ENCODE measurements around the gene PGM2L1.

Gene PGM2L1

GRCh38 chr11:74446532-74446938 is 48.3 kb upstream of the PGM2L1 start:
- no peak overlapping the region for H3K4me3 ChIP-seq (ENCODE audit: low read depth, low read length)
- TF ChIP-seq ELK4 (IDR thresholded peaks at IDR 0.05; ENCODE audit: borderline replicate concordance, low read depth, low read length) (no peak), ZNF19 (tag by site-specific recombination; IDR thresholded peaks at IDR 0.05; ENCODE audit: low read depth) (no peak), ZNF23 (tag by site-specific recombination; IDR thresholded peaks at IDR 0.05; ENCODE audit: borderline replicate concordance) (no peak), ZNF660 (tag by site-specific recombination; IDR thresholded peaks at IDR 0.05) (no peak), ZFP69B (tag by site-specific recombination; IDR thresholded peaks at IDR 0.05) (no peak), HOXA7 (CRISPR knock-in tag; IDR thresholded peaks at IDR 0.05; ENCODE audit: borderline replicate concordance) (no peak)
- CTCF ChIA-PET, result interaction anchor here (0.7 to 13.1 kb wide), 4 partner anchors 14 to 190 kb away, joined by 3 to 221 read pairs (median 103); no protein-coding TSS in a partner anchor
- H3K36me3 ChIP-seq (ENCODE audit: control insufficient read depth in 2 of 2, insufficient read depth in 1 of 2, low read length in 2 of 2), result no peaks in the 10 kb centered on the region
- POLR2A ChIA-PET, result no interaction called here
- H3K27ac ChIP-seq (ENCODE audit: extremely low read depth, low read depth, low read length), result no peak overlapping the region
- H3K9me3 ChIP-seq (ENCODE audit: control insufficient read depth, insufficient read depth, low read depth, low read length), result no peaks in the 10 kb centered on the region
- peaks cover 3% of the 10 kb centered on the region; the same call in 1 of the 2 replicates for H3K4me1 ChIP-seq (ENCODE audit: control insufficient read depth, insufficient read depth, low read length)

DNA sequence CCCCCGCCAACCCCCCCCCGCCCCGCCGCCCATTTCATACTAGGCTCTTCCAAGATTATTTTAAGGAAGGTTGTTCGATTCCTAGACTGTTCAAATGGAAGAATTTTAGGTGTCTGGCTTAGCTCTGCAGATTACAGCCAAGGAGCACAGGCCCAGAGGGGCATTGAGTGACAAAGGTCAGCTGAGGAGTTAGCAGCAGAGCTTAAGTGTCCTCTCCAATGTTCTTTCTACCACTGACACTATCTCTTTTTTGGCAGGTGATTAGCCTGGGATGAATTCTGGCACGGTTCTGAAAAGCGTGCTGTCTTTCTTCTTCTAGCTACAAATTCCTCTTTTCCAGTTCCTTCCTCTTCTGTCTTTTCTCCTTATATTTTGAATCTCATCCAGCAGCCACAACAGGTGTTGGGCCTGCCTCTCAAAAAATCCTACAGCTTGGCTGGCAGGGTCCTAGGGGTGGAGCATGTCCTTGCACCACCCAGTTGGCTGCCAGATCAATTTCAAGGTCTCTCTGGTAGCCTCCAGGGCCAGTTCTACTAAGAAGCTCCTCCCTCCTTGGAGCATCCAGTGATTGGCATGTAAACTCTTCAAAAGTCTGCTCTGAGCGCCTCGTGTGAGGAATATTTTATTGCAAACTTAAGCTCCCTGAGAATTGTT is 46.1 kb upstream of the PGM2L1 start:
- Histone ChIP-seq H3K27ac (ENCODE audit: extremely low read depth, low read depth, low read length) (no peak overlapping the region), H3K4me3 (ENCODE audit: low read depth, low read length) (no peak overlapping the region), H3K36me3 (ENCODE audit: control insufficient read depth in 2 of 2, insufficient read depth in 1 of 2, low read length in 2 of 2) (no peaks in the 10 kb centered on the region), H3K4me1 (ENCODE audit: control insufficient read depth, insufficient read depth, low read length) (peaks cover 3% of the 10 kb centered on the region; the same call in 1 of the 2 replicates), H3K9me3 (ENCODE audit: control insufficient read depth, insufficient read depth, low read depth, low read length) (no peaks in the 10 kb centered on the region)
- no peak for TF ChIP-seq ZBTB21 (tag by site-specific recombination; IDR thresholded peaks at IDR 0.05)
- TF ChIP-seq ZNF701 (tag by site-specific recombination; IDR thresholded peaks at IDR 0.05), result no peak
- TF ChIP-seq ZNF747 (tag by site-specific recombination; IDR thresholded peaks at IDR 0.05), result no peak
- TF ChIP-seq ZNF239 (tag by site-specific recombination; IDR thresholded peaks at IDR 0.05), result no peak
- TF ChIP-seq SCRT1 (tag by site-specific recombination; IDR thresholded peaks at IDR 0.05; ENCODE audit: borderline replicate concordance), result peak; percentile 78
- peak; percentile 48; the same call in 1 of the 2 replicates for TF ChIP-seq SCRT2 (tag by site-specific recombination; IDR thresholded peaks at IDR 0.05)
- no peak for TF ChIP-seq ZNF658 (tag by site-specific recombination; IDR thresholded peaks at IDR 0.05)
- ChIA-PET POLR2A (interaction anchor here (0.5 to 1.2 kb wide), 2 partner anchors 49 to 189 kb away, joined by 3 to 4 read pairs; no protein-coding TSS in a partner anchor), CTCF (interaction anchor here (0.8 to 13.1 kb wide), 7 partner anchors 9 to 187 kb away, joined by 3 to 221 read pairs (median 3); no protein-coding TSS in a partner anchor)

GRCh38 chr11:74443071-74443864 is 45.0 kb upstream of the PGM2L1 start:
- Histone ChIP-seq H3K4me1 (ENCODE audit: control insufficient read depth, insufficient read depth, low read length) (peaks cover 3% of the 10 kb centered on the region; the same call in 1 of the 2 replicates), H3K9me3 (ENCODE audit: control insufficient read depth, insufficient read depth, low read depth, low read length) (no peaks in the 10 kb centered on the region), H3K27ac (ENCODE audit: extremely low read depth, low read depth, low read length) (peak overlapping the region; percentile 59), H3K4me3 (ENCODE audit: low read depth, low read length) (no peak overlapping the region), H3K36me3 (ENCODE audit: control insufficient read depth in 2 of 2, insufficient read depth in 1 of 2, low read length in 2 of 2) (no peaks in the 10 kb centered on the region)
- POLR2A ChIA-PET, result interaction anchor here (0.5 kb wide), 1 partner anchor 45 kb away, joined by 3 read pairs; no protein-coding TSS in a partner anchor
- CTCF ChIA-PET, result interaction anchor here (0.8 to 13.1 kb wide), 9 partner anchors 8 to 186 kb away, joined by 3 to 221 read pairs (median 3); no protein-coding TSS in a partner anchor
- TF ChIP-seq CTCF (tag by site-specific recombination; IDR thresholded peaks at IDR 0.05), result peak; percentile 62
- TF ChIP-seq SCRT2 (tag by site-specific recombination; IDR thresholded peaks at IDR 0.05), result peak; percentile 77
- no peak for TF ChIP-seq ZNF423 (tag by site-specific recombination; IDR thresholded peaks at IDR 0.05)
- no peak for TF ChIP-seq ZNF76 (tag by site-specific recombination; IDR thresholded peaks at IDR 0.05; ENCODE audit: borderline replicate concordance, low read depth)
- peak; percentile 51; the same call in 1 of the 2 replicates for TF ChIP-seq ZNF600 (tag by site-specific recombination; IDR thresholded peaks at IDR 0.05)
- TF ChIP-seq ZBTB17 (tag by site-specific recombination; IDR thresholded peaks at IDR 0.05), result peak; percentile 74
- peak; percentile 47; the same call in 1 of the 2 replicates for TF ChIP-seq ZNF561 (tag by site-specific recombination; IDR thresholded peaks at IDR 0.05; ENCODE audit: borderline replicate concordance)
- TF ChIP-seq ZBTB48 (tag by site-specific recombination; IDR thresholded peaks at IDR 0.05), result 0 out of 2 replicates have a peak, but pooled peaks have one; percentile 31
- TF ChIP-seq WT1 (tag by site-specific recombination; IDR thresholded peaks at IDR 0.05), result peak; percentile 25; the same call in 1 of the 2 replicates
- TF ChIP-seq ZNF654 (tag by site-specific recombination; IDR thresholded peaks at IDR 0.05; ENCODE audit: low read depth), result peak; percentile 62
- TF ChIP-seq ZNF776 (tag by site-specific recombination; IDR thresholded peaks at IDR 0.05; ENCODE audit: borderline replicate concordance), result no peak
- no peak for TF ChIP-seq GFI1B (tag by site-specific recombination; IDR thresholded peaks at IDR 0.05)
- no peak for TF ChIP-seq ZNF341 (tag by site-specific recombination; IDR thresholded peaks at IDR 0.05; ENCODE audit: low read depth)
- peak; percentile 61; the same call in 1 of the 2 replicates for TF ChIP-seq MZF1 (tag by site-specific recombination; IDR thresholded peaks at IDR 0.05; ENCODE audit: borderline replicate concordance)
- peak; percentile 57; the same call in 1 of the 2 replicates for TF ChIP-seq SCRT1 (tag by site-specific recombination; IDR thresholded peaks at IDR 0.05; ENCODE audit: borderline replicate concordance)
- peak; percentile 67 for TF ChIP-seq ZIC2 (tag by site-specific recombination; IDR thresholded peaks at IDR 0.05)
- TF ChIP-seq GLIS1 (tag by site-specific recombination; IDR thresholded peaks at IDR 0.05), result peak; percentile 86

Measured in HEK293 (cell line).